HG03175 (cell line): Measurements from ENCODE around the gene P4HB.
A peak's percentile ranks its signal among the peaks of the same experiment; 100 is the strongest.

Source experiments
- ATAC-seq: cut with Tn5 transposase; IDR thresholded peaks from one replicate; pipeline ENCODE4 v1.9.1; 2021; ENCODE audit warnings: mild to moderate bottlenecking, moderate library complexity; ENCODE audit not compliant: unreplicated experiment

Gene P4HB

DNA sequence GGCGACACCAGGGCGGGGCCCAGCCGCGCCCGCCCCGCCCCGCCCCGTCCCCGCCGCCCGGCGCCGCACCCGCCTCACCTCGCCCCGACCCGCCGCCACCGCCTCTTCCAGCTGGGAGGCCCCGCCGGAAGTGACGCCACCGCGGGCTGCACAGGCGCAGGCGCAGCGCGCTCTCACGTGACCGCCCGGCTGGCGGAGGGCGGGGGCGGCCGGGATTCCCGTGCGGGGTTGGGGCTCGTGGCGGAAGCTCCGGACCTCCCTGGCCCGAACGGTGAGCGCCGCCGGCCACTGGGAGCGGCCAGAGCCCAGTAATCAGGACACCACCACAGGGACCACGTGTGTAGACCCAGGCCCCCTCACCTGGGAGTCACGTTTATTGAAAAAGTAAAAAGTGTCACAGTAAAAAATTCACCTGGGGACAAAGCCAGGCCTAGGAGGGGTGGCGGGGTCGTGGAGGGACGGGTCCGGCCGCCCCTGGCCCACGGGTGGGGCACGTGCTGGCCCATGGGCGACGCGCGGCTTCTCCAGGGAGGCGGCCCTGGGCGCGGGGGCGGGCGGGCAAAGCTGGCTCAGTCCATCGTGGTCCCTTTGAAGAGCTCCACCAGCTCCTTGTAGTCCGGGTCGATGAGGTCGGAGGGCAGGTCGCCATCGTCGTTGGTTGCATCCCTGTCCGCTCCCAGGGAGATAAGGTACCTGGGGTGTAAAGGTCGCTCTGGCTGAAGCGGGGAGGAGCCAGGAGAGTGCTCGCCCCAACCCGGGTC is 27.0 kb downstream of the P4HB start, which contains the start of gene MCRIP1:
TSS of gene MCRIP1 (minus strand) at position 132 of the 761 bp plus-strand sequence. CDS start 8,785 bp downstream, outside the sequence.
- peak; percentile 76 for ATAC-seq

DNA sequence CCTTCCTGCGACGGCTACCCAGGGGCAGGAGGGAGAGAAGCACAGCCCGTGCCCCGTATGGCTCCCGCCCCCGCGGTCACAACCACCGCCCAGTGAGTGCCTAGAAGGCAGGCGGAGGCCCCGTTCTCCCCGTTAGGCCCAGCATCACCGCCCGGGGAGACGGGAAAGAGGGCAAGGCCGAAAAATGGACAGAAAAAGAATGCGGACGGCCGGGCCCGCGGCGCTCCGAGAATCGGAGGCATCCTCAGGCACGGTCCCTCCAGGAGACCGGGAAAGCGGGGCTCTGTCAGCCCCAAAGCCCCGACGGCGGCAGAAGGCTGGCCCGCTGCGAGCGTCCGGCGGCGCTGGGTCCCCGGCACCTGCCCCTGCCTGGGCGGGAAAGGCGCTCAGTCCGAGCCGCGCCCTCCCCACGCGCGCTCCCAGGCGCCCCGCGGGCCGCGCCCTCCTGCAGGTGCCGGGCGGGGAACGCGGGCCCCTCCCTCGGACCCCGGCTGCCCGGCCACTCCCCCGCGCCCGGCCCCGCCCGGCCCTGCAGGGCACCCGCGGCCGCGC is 27.7 kb downstream of the P4HB start:
- ATAC-seq: peak; percentile 21

DNA sequence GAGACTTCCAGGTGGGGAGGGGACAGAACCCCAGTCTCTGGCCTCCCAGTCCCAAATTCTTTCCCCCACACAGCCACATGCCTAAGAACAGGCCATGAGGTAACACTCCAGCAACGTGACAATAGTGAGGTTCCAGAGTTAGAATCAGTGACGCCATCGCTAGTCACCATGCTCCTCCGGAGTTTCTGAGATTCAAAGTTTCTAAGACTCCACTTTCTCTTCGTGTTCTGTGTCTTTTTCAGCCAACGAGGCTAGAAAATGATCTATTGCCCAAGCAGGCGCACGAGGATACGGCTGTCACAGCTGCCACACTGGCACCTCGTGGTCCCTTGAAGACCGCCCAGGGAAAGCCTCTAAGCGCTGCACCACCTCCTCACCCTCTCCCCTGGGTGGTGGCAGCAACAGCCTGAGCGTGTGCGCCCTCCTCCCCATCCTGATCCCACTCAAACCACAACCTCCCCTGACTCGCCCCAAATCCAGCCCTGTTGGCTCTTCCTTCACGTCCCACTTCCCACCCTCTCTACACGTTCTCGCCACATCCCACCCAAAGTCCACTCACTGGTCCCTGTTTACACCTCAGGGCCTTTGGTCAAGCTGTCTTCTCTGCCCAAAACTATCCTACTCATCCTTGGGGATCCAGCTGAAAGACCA is 28.3 kb downstream of the P4HB start:
- ATAC-seq: no peak

DNA sequence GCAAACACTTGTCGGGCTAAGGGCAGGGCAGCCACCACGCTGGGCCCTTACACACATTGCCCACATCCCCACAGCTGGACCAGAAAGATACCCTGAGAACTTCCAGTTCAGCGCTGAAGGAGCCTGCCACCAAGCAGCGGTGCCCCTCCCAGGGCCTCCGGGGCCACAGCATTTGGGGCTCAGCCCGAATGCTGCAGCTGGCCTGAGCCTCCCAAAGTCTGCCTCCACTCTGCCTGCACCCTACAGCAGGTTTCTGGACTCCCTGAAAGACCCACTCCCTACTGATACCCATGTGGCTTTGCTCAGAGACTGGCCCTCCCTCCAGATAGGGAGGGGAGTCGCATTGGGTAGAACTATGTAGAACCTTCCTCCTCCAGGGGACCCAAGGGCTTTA is 28.8 kb downstream of the P4HB start:
- no peak for ATAC-seq

DNA sequence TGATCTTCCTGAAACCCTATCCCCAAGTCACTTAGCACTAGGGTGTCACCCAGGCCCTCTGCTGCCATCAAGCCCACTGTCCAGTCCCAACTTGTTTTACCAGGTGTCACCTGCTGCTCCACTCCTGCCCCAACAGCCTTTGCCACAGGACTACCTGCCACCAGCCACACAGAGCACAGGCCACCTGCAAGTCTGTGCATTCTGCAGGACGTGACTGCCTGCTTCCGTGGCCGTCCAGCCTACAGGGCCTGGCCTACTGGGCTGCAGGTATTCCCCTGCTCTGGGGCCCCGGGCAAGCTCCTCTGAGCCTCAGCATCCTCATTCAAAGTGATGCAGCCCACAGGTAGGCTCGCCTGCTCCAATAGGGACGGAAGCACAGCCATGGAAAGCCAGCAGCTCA is 30.5 kb downstream of the P4HB start:
- no peak for ATAC-seq

DNA sequence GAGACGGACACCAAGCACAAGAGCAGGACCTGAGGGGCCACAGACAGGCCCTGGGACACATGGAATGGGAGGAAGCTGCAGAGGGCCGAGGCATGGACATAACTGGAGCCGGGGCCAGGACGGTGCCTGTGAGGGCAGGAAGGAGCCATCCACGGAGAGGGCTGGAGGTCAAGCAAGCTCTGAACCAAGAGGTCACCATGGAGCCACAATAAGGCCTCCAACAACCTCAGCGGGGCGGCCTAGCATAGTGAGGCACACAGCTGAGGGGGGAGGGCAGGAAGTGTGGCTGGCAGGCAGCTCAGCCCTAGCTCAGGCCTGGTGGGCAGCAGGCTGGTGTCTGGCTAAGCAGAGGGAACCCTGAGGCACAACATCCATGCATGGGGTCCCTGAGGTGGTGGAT is 31.7 kb downstream of the P4HB start:
- ATAC-seq: no peak

DNA sequence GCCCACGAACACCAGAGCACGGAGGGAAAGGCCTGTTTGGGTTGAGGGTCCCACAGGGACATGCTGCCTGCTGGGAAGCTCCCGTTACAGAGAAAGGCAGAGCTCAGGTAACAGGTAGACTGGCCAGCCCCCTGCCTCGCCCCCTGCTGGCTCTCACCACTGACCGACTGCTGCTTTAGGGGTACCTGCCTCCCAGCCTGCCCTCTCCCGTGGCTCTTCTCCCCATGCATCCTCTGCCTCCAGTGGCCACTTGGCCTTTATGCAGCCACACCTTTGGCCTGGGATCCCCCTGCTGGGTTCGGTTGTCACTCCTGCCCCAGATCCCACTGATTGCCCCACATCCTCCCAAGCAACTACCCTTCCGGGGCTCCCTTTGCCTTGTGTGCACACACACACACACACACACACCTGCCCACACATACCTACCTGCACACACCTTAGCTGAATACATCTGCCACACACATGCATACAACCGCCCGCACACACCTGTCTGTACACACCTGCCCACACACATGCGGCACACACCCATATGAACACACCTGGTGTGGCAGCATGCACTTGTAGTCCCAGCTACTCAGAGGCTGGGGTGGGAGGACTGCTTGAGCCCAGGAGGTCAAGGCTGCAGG is 34.4 kb downstream of the P4HB start:
- ATAC-seq: no peak

DNA sequence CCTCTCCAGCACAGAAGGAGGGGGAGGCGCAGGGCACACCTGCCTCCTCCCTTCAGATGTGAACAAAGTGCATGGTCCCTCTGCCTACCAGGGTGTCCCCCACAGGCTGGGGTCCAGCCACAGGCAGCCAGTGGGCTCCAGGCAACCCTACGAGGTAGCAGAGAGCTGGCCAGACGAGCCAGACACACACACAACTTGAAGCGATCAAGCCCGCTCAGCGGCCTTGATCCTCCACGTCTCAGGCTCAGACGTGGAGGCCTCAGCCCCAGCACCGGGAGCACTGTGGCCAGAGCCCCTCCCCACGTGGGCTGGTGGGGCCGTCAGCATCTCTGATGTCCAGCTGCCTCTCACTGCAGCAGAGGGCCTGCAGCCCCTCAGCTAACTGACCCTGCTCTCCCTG is 35.7 kb downstream of the P4HB start:
- ATAC-seq: no peak

DNA sequence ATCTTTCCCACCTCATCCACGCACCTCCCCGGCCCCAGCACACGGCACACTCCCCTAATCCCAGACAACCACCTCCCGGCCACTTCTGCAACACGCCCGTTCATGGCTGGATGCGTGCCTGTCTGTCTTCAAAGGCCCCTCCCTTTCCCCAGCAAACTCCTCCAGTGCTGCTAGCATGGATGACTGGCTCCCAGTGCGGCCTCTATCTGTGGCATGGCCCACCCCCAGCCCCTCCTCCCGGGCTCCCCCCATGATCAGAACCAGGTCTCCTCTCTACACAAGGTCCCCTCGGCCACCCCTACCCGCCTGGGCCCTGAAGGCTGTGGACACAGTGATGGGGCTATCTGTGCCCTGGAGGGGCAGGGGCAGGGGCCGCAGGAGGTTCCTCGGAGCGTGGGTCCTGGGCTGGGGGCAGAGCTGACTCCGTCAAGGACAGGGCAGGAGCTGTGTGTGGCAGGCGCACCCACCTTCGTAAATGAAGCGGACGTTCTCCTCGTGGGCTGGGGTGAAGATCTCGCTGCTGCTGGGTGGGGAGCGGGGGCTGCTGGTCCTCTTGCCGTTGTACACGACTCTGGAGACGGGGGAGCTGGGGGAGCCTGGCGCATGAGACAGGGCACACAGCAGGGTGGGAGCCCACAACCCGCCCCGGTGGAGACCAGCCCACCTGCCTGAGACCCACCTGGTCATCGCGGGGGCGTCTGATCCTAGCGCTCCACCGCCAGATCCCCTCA is 36.4 kb downstream of the P4HB start:
- ATAC-seq: no peak

DNA sequence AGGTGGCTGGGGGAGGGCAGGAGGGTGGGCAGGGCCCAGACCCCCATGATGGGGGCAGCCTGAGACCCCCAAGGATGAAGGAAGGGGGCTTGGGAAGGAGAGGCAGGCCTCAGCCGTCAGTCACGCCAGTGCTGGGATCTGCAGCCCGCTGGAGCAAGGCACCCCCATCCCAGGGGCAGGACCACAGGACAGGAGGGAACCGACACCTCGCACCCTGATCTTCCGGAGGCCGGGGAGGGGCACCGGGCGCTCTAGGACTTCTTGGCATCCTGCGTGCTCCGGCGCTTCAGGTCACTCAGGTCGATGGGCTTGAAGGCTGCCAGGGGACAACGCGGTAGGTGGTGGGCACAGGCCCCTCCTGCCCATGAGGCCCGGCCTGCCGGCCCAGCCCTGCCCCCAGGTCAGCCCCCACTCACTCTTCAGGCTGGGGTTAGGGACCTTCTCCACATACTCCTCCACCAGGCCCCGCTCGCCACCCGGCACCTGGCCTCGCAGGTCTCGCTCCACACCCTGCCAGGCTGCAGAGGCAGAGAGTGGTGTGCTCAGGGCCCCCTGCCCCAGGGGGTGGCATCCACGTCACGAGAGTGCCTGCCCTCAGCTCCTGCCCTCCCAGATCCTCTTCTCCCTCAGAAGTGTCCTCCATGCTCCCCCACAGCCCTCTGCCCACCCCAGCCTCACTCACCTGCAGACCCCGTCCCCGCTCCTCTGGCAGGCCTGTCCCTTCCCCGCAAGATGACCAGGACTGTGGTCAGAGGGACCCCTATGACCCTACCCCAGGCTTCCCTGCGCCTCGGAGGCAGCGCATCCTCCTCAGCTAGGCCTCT is 37.1 kb downstream of the P4HB start:
- no peak for ATAC-seq

DNA sequence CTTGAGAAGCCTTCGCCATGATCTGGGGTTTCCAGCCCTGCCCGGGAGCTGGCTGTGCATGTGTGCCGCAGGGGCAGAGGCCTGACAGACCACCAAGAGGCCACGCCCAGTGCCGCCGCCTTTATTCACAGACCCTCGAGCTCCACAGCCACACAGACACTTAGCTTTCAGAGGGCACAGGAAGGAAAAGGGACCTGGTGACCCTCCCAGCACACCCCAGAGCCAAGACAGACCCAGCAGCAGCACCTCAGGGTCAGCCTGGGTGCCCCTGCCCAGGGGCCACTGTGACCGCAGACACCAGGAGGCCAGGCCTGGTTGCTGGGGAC is 38.1 kb downstream of the P4HB start:
- ATAC-seq: no peak

DNA sequence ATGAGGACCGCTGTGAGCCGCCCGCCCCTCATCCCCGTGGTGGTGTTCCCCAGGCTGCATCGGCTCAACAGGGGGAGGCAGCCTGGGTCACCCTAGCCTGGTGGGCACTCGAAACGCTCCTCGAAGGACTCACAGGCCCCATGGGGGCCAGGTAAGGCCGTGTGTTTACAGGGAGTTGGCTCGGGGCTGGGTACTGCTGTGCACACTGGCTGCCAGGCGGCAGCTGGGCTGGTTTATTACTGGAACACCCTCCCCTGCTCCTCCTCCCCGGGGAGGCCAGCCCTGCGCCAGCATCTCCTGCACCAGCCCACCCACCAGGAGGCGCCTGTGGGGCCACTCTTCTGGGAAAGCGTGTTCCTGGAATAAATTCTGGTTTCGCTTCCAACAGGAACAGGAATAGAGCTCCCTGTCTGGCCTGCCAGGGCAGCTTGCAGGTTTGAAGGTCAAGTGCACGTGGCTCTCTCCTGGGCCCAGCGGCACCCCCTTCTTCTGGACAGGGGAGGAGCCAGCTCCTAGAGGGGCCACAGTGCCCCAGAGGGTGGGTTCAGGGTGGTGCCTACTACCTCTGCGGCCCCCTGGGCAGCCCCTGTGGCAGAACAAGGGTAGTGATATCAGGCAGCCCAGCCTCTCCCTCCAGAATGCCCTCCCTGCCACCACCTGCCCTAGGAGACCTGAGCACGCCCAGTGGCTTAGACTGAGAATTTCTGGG is 38.6 kb downstream of the P4HB start:
- no peak for ATAC-seq

DNA sequence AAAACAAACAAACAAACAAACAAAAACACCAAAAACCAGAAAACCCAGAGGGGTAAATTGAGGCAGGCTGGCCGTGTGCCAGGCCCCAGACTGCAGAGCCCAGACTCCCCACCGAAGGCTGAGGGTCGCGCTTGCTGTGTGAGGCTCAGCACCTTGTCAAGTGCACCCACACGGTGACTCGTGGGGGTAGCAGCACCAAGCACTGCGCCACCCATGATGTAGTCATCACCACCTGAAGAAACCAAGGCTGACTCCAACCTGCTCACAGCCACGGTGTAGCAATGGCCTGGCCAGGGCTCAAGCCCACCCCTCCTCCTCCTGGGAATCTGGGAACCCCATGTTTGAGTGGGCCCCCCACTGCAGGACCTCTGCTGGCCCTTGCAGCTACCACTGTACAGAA is 39.2 kb downstream of the P4HB start:
- no peak for ATAC-seq

DNA sequence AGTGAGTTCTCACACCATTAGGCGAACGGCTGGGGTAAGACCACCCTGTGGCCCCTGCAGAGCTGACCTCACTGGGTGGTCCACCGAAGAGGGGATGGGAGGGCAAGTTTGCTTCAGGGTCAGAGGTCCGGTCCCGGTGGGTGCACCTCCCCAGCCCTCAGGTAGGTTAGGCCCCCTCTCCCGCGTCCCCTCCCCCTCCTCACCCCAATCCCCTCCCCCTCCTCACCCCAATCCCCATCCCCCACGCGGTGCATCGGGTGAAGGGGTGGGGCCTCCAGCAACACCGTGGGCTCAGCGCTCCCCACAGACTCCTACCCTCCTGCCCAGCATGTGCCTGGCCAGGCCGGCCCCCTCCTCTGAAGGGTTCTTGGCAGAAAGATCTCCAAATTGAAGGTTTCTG is 40.6 kb downstream of the P4HB start:
- no peak for ATAC-seq

DNA sequence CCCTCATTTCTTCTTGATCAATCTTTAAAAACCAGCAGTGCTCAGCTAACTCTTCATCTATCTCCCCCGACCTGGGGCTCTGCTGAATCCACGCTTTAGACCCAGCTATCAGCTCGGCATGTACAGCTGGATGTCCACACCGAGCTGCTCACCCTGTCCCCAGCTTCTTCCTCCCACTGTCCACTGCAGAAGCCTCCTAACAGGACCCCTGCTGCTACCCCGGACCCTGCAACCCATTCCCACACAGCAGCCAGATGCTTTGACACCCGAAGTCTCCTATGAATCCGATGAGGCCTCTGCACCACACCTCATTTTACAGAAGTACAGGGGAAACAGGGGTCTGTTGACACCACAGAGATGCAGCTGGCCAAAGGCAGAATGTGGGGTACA is 42.6 kb downstream of the P4HB start:
- ATAC-seq: no peak

DNA sequence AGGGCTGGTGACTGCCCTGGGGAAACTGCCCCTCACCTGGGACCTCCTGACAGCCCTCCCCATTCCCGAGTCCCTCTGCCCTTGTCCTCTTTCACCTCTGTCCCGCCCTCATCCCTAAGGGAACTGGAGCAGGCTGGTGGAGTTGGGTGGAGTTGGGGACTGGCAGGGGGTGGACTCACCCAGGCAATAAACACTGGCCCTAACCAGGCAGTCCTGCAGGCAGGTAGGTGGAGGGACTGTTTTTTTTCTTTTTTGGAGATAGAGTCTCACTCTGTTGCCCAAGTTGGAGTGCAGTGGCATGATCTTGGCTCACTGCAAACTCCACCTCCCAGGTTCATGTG is 44.7 kb downstream of the P4HB start:
- no peak for ATAC-seq

DNA sequence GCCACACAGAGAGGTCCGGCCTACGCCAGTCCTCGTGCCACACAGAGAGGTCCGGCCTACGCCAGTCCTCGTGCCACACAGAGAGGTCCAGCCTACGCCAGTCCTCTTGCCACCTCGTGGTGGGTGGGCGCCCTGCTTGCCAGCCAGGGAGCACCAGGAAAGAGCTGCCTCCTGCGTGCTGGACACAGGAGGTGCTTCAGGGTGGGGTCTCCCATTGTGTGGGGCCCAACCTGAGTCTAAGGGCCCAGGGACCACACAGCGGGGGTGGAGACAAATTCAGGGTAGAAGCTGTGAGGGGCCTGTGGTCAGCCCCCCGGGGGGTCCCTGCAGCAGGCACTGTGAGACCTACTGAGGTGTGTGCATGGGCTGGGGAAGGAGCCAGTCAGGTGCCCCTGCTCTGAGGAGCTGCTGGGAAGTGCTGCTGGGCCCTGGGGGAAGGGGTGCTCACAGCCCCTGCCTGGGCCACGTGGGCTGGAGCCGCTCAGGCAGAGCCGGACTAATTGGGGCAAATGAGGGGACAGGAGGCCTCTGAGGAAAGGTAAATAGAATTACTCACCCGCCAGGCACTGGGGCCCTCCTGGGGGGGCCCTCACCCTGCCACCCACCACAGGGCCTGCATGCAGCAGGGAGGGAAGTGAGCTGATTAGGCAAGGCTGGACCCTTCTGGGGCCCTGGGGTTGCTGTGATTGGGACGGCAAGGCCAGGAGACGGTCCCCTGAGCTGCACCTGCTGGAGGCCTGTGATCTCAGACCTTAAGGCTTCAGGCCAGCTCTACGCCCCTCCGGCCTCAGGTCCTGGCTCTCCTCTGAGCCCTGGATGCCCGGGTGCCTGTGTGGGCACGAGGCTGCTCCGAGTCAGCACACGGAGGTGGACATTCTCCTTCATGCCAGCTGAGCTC is 45.3 kb downstream of the P4HB start:
- no peak for ATAC-seq

DNA sequence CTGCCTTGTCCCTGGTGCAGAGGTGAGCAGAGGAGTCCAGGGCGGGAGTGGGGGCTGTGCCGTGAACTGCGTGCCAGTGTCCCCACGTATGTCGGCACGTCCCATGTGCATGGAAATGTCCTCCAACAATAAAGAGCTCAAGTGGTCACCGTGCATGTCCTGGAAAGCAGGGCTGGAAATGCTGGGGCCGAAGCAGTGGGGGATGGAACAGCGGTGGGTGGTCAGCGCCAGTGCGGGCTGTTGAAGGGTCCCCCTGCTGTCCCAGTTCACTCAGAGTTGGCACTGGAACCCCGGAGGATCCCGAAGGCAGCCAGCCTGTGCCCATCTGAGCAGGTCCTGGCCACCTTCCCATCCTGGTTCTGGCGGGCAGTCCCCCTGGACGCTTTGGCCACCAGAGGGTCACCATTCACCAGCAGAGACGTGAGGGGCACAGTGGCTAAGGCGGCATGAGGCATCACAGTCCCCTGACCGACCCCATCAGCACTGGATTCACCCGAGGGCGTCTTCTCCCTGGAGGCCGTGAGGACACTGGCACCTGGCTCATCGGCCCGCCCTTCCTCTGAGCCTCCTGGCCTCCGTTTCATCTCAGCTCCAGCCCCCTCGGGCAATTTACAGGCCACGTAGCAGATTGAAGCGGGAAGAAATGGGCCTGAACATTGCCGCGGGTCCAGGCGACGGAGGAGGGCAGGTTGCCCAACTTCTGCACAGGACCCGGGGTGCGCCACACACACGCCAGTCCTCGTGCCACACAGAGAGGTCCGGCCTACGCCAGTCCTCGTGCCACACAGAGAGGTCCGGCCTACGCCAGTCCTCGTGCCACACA is 46.3 kb downstream of the P4HB start:
- no peak for ATAC-seq
